HG03066 (cell line): Measurements from ENCODE around the gene CNTNAP5.

ENCODE experiments used
- ATAC-seq: cut with Tn5 transposase; IDR thresholded peaks from one replicate; pipeline ENCODE4 v1.9.1; 2021; ENCODE audit warnings: low read depth; ENCODE audit not compliant: unreplicated experiment

CNTNAP5 gene

GRCh38 chr2:124533226-124533954 is 508.3 kb downstream of the CNTNAP5 start:
- no peak for ATAC-seq

- ATAC-seq, result no peak
Measured at GRCh38 chr2:124534028-124534427, 508.9 kb downstream of the CNTNAP5 start.

GRCh38 chr2:124535816-124536215 is 510.7 kb downstream of the CNTNAP5 start:
- ATAC-seq, result no peak

GRCh38 chr2:124536591-124536990 is 511.5 kb downstream of the CNTNAP5 start:
- no peak for ATAC-seq

- no peak for ATAC-seq
Measured at GRCh38 chr2:124538549-124538948, 513.5 kb downstream of the CNTNAP5 start.

GRCh38 chr2:124540805-124541204 is 515.7 kb downstream of the CNTNAP5 start:
- ATAC-seq, result no peak

GRCh38 chr2:124542932-124543640 is 518.0 kb downstream of the CNTNAP5 start:
- no peak for ATAC-seq

GRCh38 chr2:124547700-124548099 is 522.6 kb downstream of the CNTNAP5 start:
- ATAC-seq, result no peak

GRCh38 chr2:124558277-124558905 is 533.3 kb downstream of the CNTNAP5 start:
- ATAC-seq, result no peak

- ATAC-seq, result no peak
Measured at GRCh38 chr2:124559236-124559635, 534.1 kb downstream of the CNTNAP5 start.

GRCh38 chr2:124560592-124561112 is 535.6 kb downstream of the CNTNAP5 start:
- ATAC-seq, result no peak

GRCh38 chr2:124561486-124561885 is 536.4 kb downstream of the CNTNAP5 start:
- no peak for ATAC-seq

GRCh38 chr2:124563426-124563825 is 538.3 kb downstream of the CNTNAP5 start:
- ATAC-seq, result no peak

- no peak for ATAC-seq
Measured at GRCh38 chr2:124566518-124566970, 541.5 kb downstream of the CNTNAP5 start.

GRCh38 chr2:124570872-124571271 is 545.8 kb downstream of the CNTNAP5 start:
- no peak for ATAC-seq

- ATAC-seq, result no peak
Measured at GRCh38 chr2:124571836-124572235, 546.7 kb downstream of the CNTNAP5 start.

- ATAC-seq, result no peak
Measured at GRCh38 chr2:124572934-124573634, 548.0 kb downstream of the CNTNAP5 start.

- no peak for ATAC-seq
Measured at GRCh38 chr2:124575497-124575896, 550.4 kb downstream of the CNTNAP5 start.

- no peak for ATAC-seq
Measured at GRCh38 chr2:124580263-124580662, 555.2 kb downstream of the CNTNAP5 start.

- ATAC-seq, result no peak
Measured at GRCh38 chr2:124582387-124582786, 557.3 kb downstream of the CNTNAP5 start.

- no peak for ATAC-seq
Measured at GRCh38 chr2:124584615-124585014, 559.5 kb downstream of the CNTNAP5 start.
